Measurements from ENCODE around the gene DYNLRB2. TPM values are rescaled to one million over a fixed set of nuclear protein-coding genes. Genes with fewer than 3 reads are reported as not detected.

Gene DYNLRB2
- not detected for total RNA-seq

- H3K4me3 Mint-ChIP-seq, result peak within 1 kb of the TSS; percentile 98
- peaks cover 7% of the 10 kb centered on the region for H3K36me3 Mint-ChIP-seq (ENCODE audit: low read depth)
- H3K9me3 Mint-ChIP-seq, result peaks cover 9% of the 10 kb centered on the region
- H3K4me1 Mint-ChIP-seq, result peaks cover 19% of the 10 kb centered on the region
- H3K27ac Mint-ChIP-seq, result peak within 1 kb of the TSS; percentile 99
- peak; percentile 93 for ATAC-seq (replicated peaks)
- H3K27me3 Mint-ChIP-seq, result no peaks in the 10 kb centered on the region
These were observed at the start of gene DYNLRB2 for GRCh38 chr16:80540516-80541305. Gene DYNLRB2, plus strand, starts transcription at chr16:80540993. Its CDS starts 84 bp downstream, at chr16:80541077.

- H3K27me3 Mint-ChIP-seq, result peaks cover 13% of the 10 kb centered on the region
- H3K36me3 Mint-ChIP-seq (ENCODE audit: low read depth), result no peaks in the 10 kb centered on the region
- H3K4me3 Mint-ChIP-seq, result no peak overlapping the region
- no peak overlapping the region for H3K27ac Mint-ChIP-seq
- peaks cover 7% of the 10 kb centered on the region for H3K4me1 Mint-ChIP-seq
- ATAC-seq (replicated peaks), result peak; percentile 43
- H3K9me3 Mint-ChIP-seq, result peaks cover 4% of the 10 kb centered on the region
These were observed 40.5 kb upstream of the DYNLRB2 start for GRCh38 chr16:80500116-80500859.

GRCh38 chr16:80500961-80501525 lies 39.8 kb upstream of the DYNLRB2 start:
- Mint-ChIP-seq H3K27me3 (peaks cover 9% of the 10 kb centered on the region), H3K4me1 (peaks cover 7% of the 10 kb centered on the region), H3K9me3 (peaks cover 4% of the 10 kb centered on the region), H3K4me3 (no peak overlapping the region), H3K36me3 (ENCODE audit: low read depth) (no peaks in the 10 kb centered on the region), H3K27ac (no peak overlapping the region)
- no peak for ATAC-seq (replicated peaks)

- no peak overlapping the region for H3K27ac Mint-ChIP-seq
- H3K9me3 Mint-ChIP-seq, result peaks cover 4% of the 10 kb centered on the region
- H3K27me3 Mint-ChIP-seq, result peaks cover 11% of the 10 kb centered on the region
- no peak overlapping the region for H3K4me3 Mint-ChIP-seq
- ATAC-seq (replicated peaks), result no peak
- no peaks in the 10 kb centered on the region for H3K36me3 Mint-ChIP-seq (ENCODE audit: low read depth)
- H3K4me1 Mint-ChIP-seq, result peaks cover 7% of the 10 kb centered on the region
These were observed 37.7 kb upstream of the DYNLRB2 start for GRCh38 chr16:80503107-80503506.

GRCh38 chr16:80507538-80507937 lies 33.3 kb upstream of the DYNLRB2 start:
- H3K27ac Mint-ChIP-seq, result no peak overlapping the region
- H3K36me3 Mint-ChIP-seq (ENCODE audit: low read depth), result no peaks in the 10 kb centered on the region
- H3K27me3 Mint-ChIP-seq, result peaks cover 25% of the 10 kb centered on the region
- no peaks in the 10 kb centered on the region for H3K4me1 Mint-ChIP-seq
- ATAC-seq (replicated peaks), result no peak
- no peaks in the 10 kb centered on the region for H3K9me3 Mint-ChIP-seq
- H3K4me3 Mint-ChIP-seq, result no peak overlapping the region

- no peaks in the 10 kb centered on the region for H3K4me1 Mint-ChIP-seq
- no peaks in the 10 kb centered on the region for H3K9me3 Mint-ChIP-seq
- ATAC-seq (replicated peaks), result no peak
- H3K36me3 Mint-ChIP-seq (ENCODE audit: low read depth), result no peaks in the 10 kb centered on the region
- H3K27me3 Mint-ChIP-seq, result peaks cover 25% of the 10 kb centered on the region
- no peak overlapping the region for H3K27ac Mint-ChIP-seq
- H3K4me3 Mint-ChIP-seq, result no peak overlapping the region
These were observed 30.9 kb upstream of the DYNLRB2 start for GRCh38 chr16:80509872-80510271.

GRCh38 chr16:80511824-80512592 lies 28.8 kb upstream of the DYNLRB2 start:
- Mint-ChIP-seq H3K27me3 (peaks cover 22% of the 10 kb centered on the region), H3K4me3 (no peak overlapping the region), H3K36me3 (ENCODE audit: low read depth) (no peaks in the 10 kb centered on the region), H3K4me1 (no peaks in the 10 kb centered on the region), H3K9me3 (no peaks in the 10 kb centered on the region), H3K27ac (no peak overlapping the region)
- ATAC-seq (replicated peaks), result no peak

GRCh38 chr16:80512593-80512853 lies 28.3 kb upstream of the DYNLRB2 start:
- Mint-ChIP-seq H3K27ac (no peak overlapping the region), H3K36me3 (ENCODE audit: low read depth) (no peaks in the 10 kb centered on the region), H3K9me3 (no peaks in the 10 kb centered on the region), H3K4me1 (no peaks in the 10 kb centered on the region), H3K4me3 (no peak overlapping the region), H3K27me3 (peaks cover 21% of the 10 kb centered on the region)
- ATAC-seq (replicated peaks), result no peak

- Mint-ChIP-seq H3K4me3 (no peak overlapping the region), H3K36me3 (ENCODE audit: low read depth) (no peaks in the 10 kb centered on the region), H3K9me3 (no peaks in the 10 kb centered on the region), H3K27ac (no peak overlapping the region), H3K27me3 (peaks cover 11% of the 10 kb centered on the region), H3K4me1 (peaks cover 11% of the 10 kb centered on the region)
- ATAC-seq (replicated peaks), result no peak
These were observed 25.4 kb upstream of the DYNLRB2 start for GRCh38 chr16:80515374-80515773.

- Mint-ChIP-seq H3K36me3 (ENCODE audit: low read depth) (no peaks in the 10 kb centered on the region), H3K27ac (no peak overlapping the region), H3K4me3 (no peak overlapping the region), H3K9me3 (no peaks in the 10 kb centered on the region), H3K4me1 (peaks cover 11% of the 10 kb centered on the region), H3K27me3 (peaks cover 3% of the 10 kb centered on the region)
- ATAC-seq (replicated peaks), result peak; percentile 77
These were observed 22.9 kb upstream of the DYNLRB2 start for GRCh38 chr16:80517846-80518245.

- Mint-ChIP-seq H3K36me3 (ENCODE audit: low read depth) (no peaks in the 10 kb centered on the region), H3K4me3 (peak overlapping the region; percentile 31), H3K27me3 (peaks cover 3% of the 10 kb centered on the region), H3K4me1 (peaks cover 11% of the 10 kb centered on the region), H3K9me3 (no peaks in the 10 kb centered on the region), H3K27ac (no peak overlapping the region)
- peak; percentile 74 for ATAC-seq (replicated peaks)
These were observed 22.4 kb upstream of the DYNLRB2 start for GRCh38 chr16:80518436-80518835.

- Mint-ChIP-seq H3K4me1 (peaks cover 11% of the 10 kb centered on the region), H3K36me3 (ENCODE audit: low read depth) (no peaks in the 10 kb centered on the region), H3K27ac (peak overlapping the region; percentile 13), H3K27me3 (peaks cover 3% of the 10 kb centered on the region), H3K9me3 (no peaks in the 10 kb centered on the region), H3K4me3 (peak overlapping the region; percentile 31)
- ATAC-seq (replicated peaks), result no peak
These were observed 21.6 kb upstream of the DYNLRB2 start for GRCh38 chr16:80519189-80519588.

GRCh38 chr16:80525420-80525819 lies 15.4 kb upstream of the DYNLRB2 start:
- ATAC-seq (replicated peaks), result no peak
- Mint-ChIP-seq H3K36me3 (ENCODE audit: low read depth) (no peaks in the 10 kb centered on the region), H3K4me3 (no peak overlapping the region), H3K4me1 (no peaks in the 10 kb centered on the region), H3K27ac (no peak overlapping the region), H3K9me3 (no peaks in the 10 kb centered on the region), H3K27me3 (no peaks in the 10 kb centered on the region)

GRCh38 chr16:80526418-80527061 lies 14.3 kb upstream of the DYNLRB2 start:
- Mint-ChIP-seq H3K36me3 (ENCODE audit: low read depth) (no peaks in the 10 kb centered on the region), H3K27ac (no peak overlapping the region), H3K4me1 (no peaks in the 10 kb centered on the region), H3K9me3 (no peaks in the 10 kb centered on the region), H3K4me3 (no peak overlapping the region), H3K27me3 (no peaks in the 10 kb centered on the region)
- ATAC-seq (replicated peaks), result peak; percentile 60

All from activated T-helper 17 cell treated with anti-CD3 and anti-CD28 coated beads, Interleukin-2, amount 50 U/mL, for 72 hours (primary cell).